Measurements from ENCODE around the gene PRDM16. TPM values are rescaled to one million over a fixed set of nuclear protein-coding genes. Genes with fewer than 3 reads are reported as not detected.

Gene PRDM16
- polyA plus RNA-seq, 1 of the 3 experiments (the other 2 are of a cell fraction) = not detected

GRCh38 chr1:3034162-3034561, 34.8 kb upstream of the PRDM16 start:
- POLR2A ChIA-PET = no interaction called here
- Histone ChIP-seq H3K9me3 (no peaks in the 10 kb centered on the region), H2AFZ (ENCODE audit: low read depth) (no peak overlapping the region), H3K9me2 (no peaks in the 10 kb centered on the region), H3K4me1 (ENCODE audit: control insufficient read depth in 1 of 2, insufficient read depth in 2 of 2, low read depth in 1 of 2, low read length in 1 of 2) (no peaks in the 10 kb centered on the region), H3K27me3 (ENCODE audit: insufficient read depth) (no peaks in the 10 kb centered on the region), H3K4me3 (ENCODE audit: low read depth in 2 of 2, low read length in 1 of 2) (no peak overlapping the region), H3F3A (replicated peaks; ENCODE audit: insufficient read depth) (no peaks in the 10 kb centered on the region), H3K36me3 (replicated peaks in 1 of 2; ENCODE audit: control insufficient read depth in 1 of 2, insufficient read depth in 2 of 2, low read length in 1 of 2) (no peaks in the 10 kb centered on the region), H3K79me2 (ENCODE audit: insufficient read depth) (no peaks in the 10 kb centered on the region), H3K4me2 (no peak overlapping the region), H3K27ac (ENCODE audit: low read depth in 2 of 2, low read length in 1 of 2) (no peak overlapping the region), H4K20me1 (ENCODE audit: insufficient read depth) (no peaks in the 10 kb centered on the region), H3K9ac (no peak overlapping the region)
- DNase-seq = no peak
- WGBS (ENCODE audit: low lambda C conversion rate) = 7% methylated on average over 4 of the region's 7 CpGs
- TF ChIP-seq CTCF (IDR thresholded peaks at IDR 0.05) = no peak
- TF ChIP-seq GATA2 (CRISPR knock-in tag; IDR thresholded peaks at IDR 0.05) = no peak
- no peak for TF ChIP-seq RCOR1 (IDR thresholded peaks at IDR 0.05; ENCODE audit: low read length)
- no peak for TF ChIP-seq TCF12 (IDR thresholded peaks at IDR 0.05)
- TF ChIP-seq MAX (IDR thresholded peaks at IDR 0.05; ENCODE audit: low read depth) = no peak
- TF ChIP-seq TEAD4 (IDR thresholded peaks at IDR 0.05; ENCODE audit: borderline replicate concordance, insufficient read depth) = no peak
- no peak for TF ChIP-seq RAD21 (IDR thresholded peaks at IDR 0.05; ENCODE audit: low read length)
- TF ChIP-seq ZBTB33 (IDR thresholded peaks at IDR 0.05; ENCODE audit: borderline replicate concordance, low read depth) = no peak
- no peak for TF ChIP-seq CHD2 (IDR thresholded peaks at IDR 0.05; ENCODE audit: low read length, partially characterized antibody)
- no peak for TF ChIP-seq MEF2A (IDR thresholded peaks at IDR 0.05; ENCODE audit: borderline replicate concordance, low read depth)
- TF ChIP-seq, protein P1, sequence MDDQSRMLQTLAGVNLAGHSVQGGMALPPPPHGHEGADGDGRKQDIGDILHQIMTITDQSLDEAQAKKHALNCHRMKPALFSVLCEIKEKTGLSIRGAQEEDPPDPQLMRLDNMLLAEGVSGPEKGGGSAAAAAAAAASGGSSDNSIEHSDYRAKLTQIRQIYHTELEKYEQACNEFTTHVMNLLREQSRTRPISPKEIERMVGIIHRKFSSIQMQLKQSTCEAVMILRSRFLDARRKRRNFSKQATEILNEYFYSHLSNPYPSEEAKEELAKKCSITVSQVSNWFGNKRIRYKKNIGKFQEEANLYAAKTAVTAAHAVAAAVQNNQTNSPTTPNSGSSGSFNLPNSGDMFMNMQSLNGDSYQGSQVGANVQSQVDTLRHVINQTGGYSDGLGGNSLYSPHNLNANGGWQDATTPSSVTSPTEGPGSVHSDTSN (IDR thresholded peaks at IDR 0.05) = no peak
- TF ChIP-seq POLR2AphosphoS5 (IDR thresholded peaks at IDR 0.05; ENCODE audit: low read depth, low read length) = no peak
- TF ChIP-seq SIN3A (IDR thresholded peaks at IDR 0.05; ENCODE audit: borderline replicate concordance, low read depth, low read length) = no peak
- TF ChIP-seq RXRA (IDR thresholded peaks at IDR 0.05; ENCODE audit: borderline replicate concordance, low read depth) = no peak
- no peak for TF ChIP-seq USF2 (IDR thresholded peaks at IDR 0.05; ENCODE audit: borderline replicate concordance, low read depth, low read length)
- TF ChIP-seq GABPA (IDR thresholded peaks at IDR 0.05; ENCODE audit: low read depth) = no peak
- TF ChIP-seq MXI1 (IDR thresholded peaks at IDR 0.05; ENCODE audit: low read depth, low read length) = no peak
- no peak for TF ChIP-seq FOXJ3 (CRISPR knock-in tag; IDR thresholded peaks at IDR 0.05)
- TF ChIP-seq TAF1 (IDR thresholded peaks at IDR 0.05; ENCODE audit: borderline replicate concordance, low read depth, low read length) = no peak
- TF ChIP-seq JUND (IDR thresholded peaks at IDR 0.05) = no peak
- CTCF ChIA-PET = interaction anchor here (2.7 kb wide), 1 partner anchor 390 kb away, joined by 7 read pairs; no protein-coding TSS in a partner anchor

Data from SK-N-SH (cell line).